GM19043 (cell line): ENCODE results near the gene NLRP14.

Source experiments
- ATAC-seq: cut with Tn5 transposase; IDR thresholded peaks from one replicate; pipeline ENCODE4 v1.9.1; 2021; ENCODE audit warnings: low read depth; ENCODE audit not compliant: unreplicated experiment

NLRP14 gene

GRCh38 chr11:7056828-7057513 lies 36.7 kb downstream of the NLRP14 start:
- ATAC-seq = no peak

- ATAC-seq = no peak
Measured at GRCh38 chr11:7057641-7058040, 37.4 kb downstream of the NLRP14 start.

GRCh38 chr11:7060868-7061267 lies 40.6 kb downstream of the NLRP14 start:
- ATAC-seq = no peak

- no peak for ATAC-seq
Measured at GRCh38 chr11:7062534-7062933, 42.3 kb downstream of the NLRP14 start.

GRCh38 chr11:7072401-7073028 lies 52.2 kb downstream of the NLRP14 start:
- no peak for ATAC-seq

GRCh38 chr11:7077101-7077500 lies 56.8 kb downstream of the NLRP14 start:
- no peak for ATAC-seq

- ATAC-seq = no peak
Measured at GRCh38 chr11:7079545-7080135, 59.4 kb downstream of the NLRP14 start.

- ATAC-seq = no peak
Measured at GRCh38 chr11:7080900-7081299, 60.6 kb downstream of the NLRP14 start.

- no peak for ATAC-seq
Measured at GRCh38 chr11:7081441-7081840, 61.2 kb downstream of the NLRP14 start.

- ATAC-seq = no peak
Measured at GRCh38 chr11:7088921-7089320, 68.6 kb downstream of the NLRP14 start, which contains the start of gene RBMXL2. Gene RBMXL2, plus strand, starts transcription at chr11:7088998. Its CDS starts 123 bp downstream, at chr11:7089121.

- no peak for ATAC-seq
Measured at GRCh38 chr11:7089328-7090251, 69.3 kb downstream of the NLRP14 start.

- peak; percentile 68 for ATAC-seq
Measured at GRCh38 chr11:7098235-7098832, 78.1 kb downstream of the NLRP14 start.

GRCh38 chr11:7115780-7116179 lies 95.5 kb downstream of the NLRP14 start:
- no peak for ATAC-seq

- no peak for ATAC-seq
Measured at GRCh38 chr11:7116370-7116769, 96.1 kb downstream of the NLRP14 start.
